Neuronal stem cell (in vitro differentiated cells): Measurements from ENCODE around the gene AKAP1.

Experiments
- DNase-seq: peaks from one replicate; pipeline ENCODE4 v3.0.0-alpha.2; 2013; ENCODE audit warnings: low spot score
- H2AFZ ChIP-seq: one replicate; pipeline ENCODE4 v1.6.1; 2013; ENCODE audit warnings: mild to moderate bottlenecking, low read length, inconsistent platforms
- H2AK5ac ChIP-seq: 2 replicates; pipeline ENCODE4 v1.6.1; 2013; ENCODE audit warnings: low read depth, mild to moderate bottlenecking, inconsistent platforms, low read length, moderate library complexity, mixed read lengths
- H2BK120ac ChIP-seq: 2 replicates; pipeline ENCODE4 v1.6.1; 2013; ENCODE audit warnings: low read depth, mild to moderate bottlenecking, inconsistent platforms, low read length, moderate library complexity, mixed read lengths
- H2BK12ac ChIP-seq: one replicate; pipeline ENCODE4 v1.6.1; 2013; ENCODE audit warnings: low read length, inconsistent platforms
- H2BK15ac ChIP-seq: 2 replicates; pipeline ENCODE4 v1.6.1; 2013; ENCODE audit warnings: mild to moderate bottlenecking, low read length, inconsistent platforms, mixed read lengths
- H2BK5ac ChIP-seq: one replicate; pipeline ENCODE4 v1.6.1; 2013; ENCODE audit warnings: inconsistent platforms, mild to moderate bottlenecking, low read length, moderate library complexity
- H3K14ac ChIP-seq: one replicate; pipeline ENCODE4 v1.6.1; 2013; ENCODE audit warnings: low read length, inconsistent platforms
- H3K18ac ChIP-seq: 2 replicates; pipeline ENCODE4 v1.6.1; 2013; ENCODE audit warnings: low read length, inconsistent platforms
- H3K23ac ChIP-seq: 2 replicates; pipeline ENCODE4 v1.6.1; 2013; ENCODE audit warnings: low read depth, mild to moderate bottlenecking, mixed read lengths, low read length, inconsistent platforms; ENCODE audit not compliant: poor library complexity
- H3K27ac ChIP-seq: replicated peaks from 3 replicates; pipeline ENCODE4 v1.5.1; 2013; ENCODE audit warnings: low read length, inconsistent platforms
- H3K27me3 ChIP-seq, 3 experiments: 2 replicates each; pipeline ENCODE4 v1.6.1; 2013; ENCODE audit warnings: low read length in 3 of 3, mild to moderate bottlenecking in 2 of 3, inconsistent platforms in 1 of 3, low read depth in 1 of 3, mixed read lengths in 1 of 3, moderate library complexity in 1 of 3; ENCODE audit not compliant: control insufficient read depth in 3 of 3, insufficient read depth in 3 of 3
- H3K36me3 ChIP-seq, 2 donors: replicated peaks in 1 of 2; 2 replicates each; pipeline ENCODE4 v1.6.1; 2013; ENCODE audit warnings: low read length in 2 of 2; ENCODE audit not compliant: control insufficient read depth in 2 of 2, insufficient read depth in 2 of 2
- H3K4ac ChIP-seq: 2 replicates; pipeline ENCODE4 v1.6.1; 2013; ENCODE audit warnings: inconsistent platforms, mild to moderate bottlenecking, low read length, moderate library complexity
- H3K4me1 ChIP-seq, 2 donors: 1 replicate in 1 of 2; 2 replicates in 1 of 2; pipeline ENCODE4 v1.6.1; 2013; ENCODE audit warnings: low read length in 2 of 2, low read depth in 1 of 2; ENCODE audit not compliant: control insufficient read depth in 2 of 2, insufficient read depth in 1 of 2
- H3K4me2 ChIP-seq: one replicate; pipeline ENCODE4 v1.6.1; 2013; ENCODE audit warnings: mild to moderate bottlenecking, low read length, inconsistent platforms; ENCODE audit not compliant: insufficient read depth, poor library complexity, severe bottlenecking
- H3K4me3 ChIP-seq, 2 donors: 2 replicates each; pipeline ENCODE4 v1.5.1; 2013; ENCODE audit warnings: low read length in 2 of 2, mild to moderate bottlenecking in 2 of 2, inconsistent platforms in 1 of 2, moderate library complexity in 1 of 2
- H3K79me1 ChIP-seq: one replicate; pipeline ENCODE4 v1.6.1; 2013; ENCODE audit warnings: low read depth, mild to moderate bottlenecking, inconsistent platforms, low read length, moderate library complexity
- H3K9ac ChIP-seq: one replicate; pipeline ENCODE4 v1.6.1; 2013; ENCODE audit warnings: mild to moderate bottlenecking, low read depth, low read length, inconsistent platforms; ENCODE audit not compliant: poor library complexity
- H3K9me3 ChIP-seq, 2 donors: replicated peaks in 1 of 2; 2 replicates each; pipeline versions ENCODE3 to v1.6.1; 2013; ENCODE audit warnings: low read length in 2 of 2, mild to moderate bottlenecking in 2 of 2, inconsistent platforms in 1 of 2, low read depth in 1 of 2, mixed read lengths in 1 of 2, moderate library complexity in 1 of 2; ENCODE audit not compliant: control insufficient read depth in 2 of 2, insufficient read depth in 1 of 2
- H4K8ac ChIP-seq: one replicate; pipeline ENCODE4 v1.6.1; 2013; ENCODE audit warnings: low read depth, mild to moderate bottlenecking, inconsistent platforms, low read length, moderate library complexity
- H4K91ac ChIP-seq: one replicate; pipeline ENCODE4 v1.6.1; 2013; ENCODE audit warnings: low read length, low read depth, mild to moderate bottlenecking, inconsistent platforms; ENCODE audit not compliant: poor library complexity
- WGBS, 2 donors: extraction: QIAGEN DNeasy Blood & Tissue Kit; methylation state at CpG; one replicate each; pipeline ENCODE4 v1.1.7; 2013; ENCODE audit warnings: missing lambda C conversion rate in 2 of 2, mixed read lengths in 1 of 2; ENCODE audit not compliant: insufficient read length in 2 of 2, insufficient replicate concordance in 1 of 2; ENCODE audit errors: extremely low coverage in 2 of 2; 5-methylcytosine and 5-hydroxymethylcytosine counted together

AKAP1 gene

GRCh38 chr17:57158325-57158724, 73.3 kb downstream of the AKAP1 start:
- DNase-seq, result no peak
- no peak overlapping the region for H3K9ac ChIP-seq
- no peak overlapping the region for H3K4me3 ChIP-seq
- H3K4ac ChIP-seq, result no peak overlapping the region
- H2BK120ac ChIP-seq, result no peak overlapping the region
- no peak overlapping the region for H2BK12ac ChIP-seq
- H4K8ac ChIP-seq, result no peak overlapping the region
- H3K36me3 ChIP-seq, result no peaks in the 10 kb centered on the region
- no peak overlapping the region for H3K23ac ChIP-seq
- H2AFZ ChIP-seq, result no peak overlapping the region
- no peak overlapping the region for H4K91ac ChIP-seq
- WGBS, 2 donors, result no CpG with 5 or more reads among the region's 4 CpGs
- H3K14ac ChIP-seq, result no peak overlapping the region
- H3K4me1 ChIP-seq, result no peaks in the 10 kb centered on the region
- no peaks in the 10 kb centered on the region for H3K79me1 ChIP-seq
- peaks cover 0 to 6% (median 0%) of the 10 kb centered on the region in 3 experiments for H3K27me3 ChIP-seq
- no peak overlapping the region for H2BK15ac ChIP-seq
- no peak overlapping the region for H3K18ac ChIP-seq
- H2AK5ac ChIP-seq, result no peak overlapping the region
- no peak overlapping the region for H3K27ac ChIP-seq
- no peak overlapping the region for H3K4me2 ChIP-seq
- H2BK5ac ChIP-seq, result no peak overlapping the region
- H3K9me3 ChIP-seq, result peaks cover 0 to 9% of the 10 kb centered on the region in 2 donors

DNA sequence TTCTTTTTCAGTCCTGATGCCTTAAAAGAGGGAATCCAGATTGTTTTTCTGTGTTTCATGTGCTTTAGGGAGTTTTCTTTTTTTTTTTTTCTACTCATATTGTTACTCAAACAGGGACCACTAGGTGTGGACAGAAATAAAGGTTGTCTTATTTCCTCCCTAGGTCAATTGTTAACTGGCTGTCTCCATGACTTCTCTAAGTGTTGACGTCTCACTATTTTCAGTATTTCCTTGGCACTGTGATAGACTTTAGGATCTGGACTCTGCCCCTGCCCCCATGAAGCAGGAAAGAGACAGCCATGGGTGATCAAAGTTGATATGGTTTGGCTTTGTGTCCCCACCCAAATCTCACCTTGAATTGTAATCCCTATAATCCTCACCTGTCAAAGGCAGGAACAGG, 73.7 kb downstream of the AKAP1 start:
- WGBS, 2 donors, result no CpG with 5 or more reads among the region's 1 CpG
- Histone ChIP-seq H3K27me3 (peaks cover 0 to 6% (median 0%) of the 10 kb centered on the region in 3 experiments), H3K9ac (no peak overlapping the region), H3K4me2 (no peak overlapping the region), H2AFZ (no peak overlapping the region), H3K4ac (no peak overlapping the region), H3K4me3 (no peak overlapping the region), H3K23ac (no peak overlapping the region), H2BK5ac (no peak overlapping the region), H3K79me1 (no peaks in the 10 kb centered on the region), H4K8ac (no peak overlapping the region), H3K14ac (no peak overlapping the region), H4K91ac (no peak overlapping the region), H2BK120ac (no peak overlapping the region), H3K36me3 (no peaks in the 10 kb centered on the region), H3K27ac (no peak overlapping the region), H2BK15ac (no peak overlapping the region), H3K18ac (no peak overlapping the region), H2BK12ac (no peak overlapping the region), H3K4me1 (no peaks in the 10 kb centered on the region), H3K9me3 (peaks cover 0 to 9% of the 10 kb centered on the region in 2 donors), H2AK5ac (no peak overlapping the region)
- no peak for DNase-seq

DNA sequence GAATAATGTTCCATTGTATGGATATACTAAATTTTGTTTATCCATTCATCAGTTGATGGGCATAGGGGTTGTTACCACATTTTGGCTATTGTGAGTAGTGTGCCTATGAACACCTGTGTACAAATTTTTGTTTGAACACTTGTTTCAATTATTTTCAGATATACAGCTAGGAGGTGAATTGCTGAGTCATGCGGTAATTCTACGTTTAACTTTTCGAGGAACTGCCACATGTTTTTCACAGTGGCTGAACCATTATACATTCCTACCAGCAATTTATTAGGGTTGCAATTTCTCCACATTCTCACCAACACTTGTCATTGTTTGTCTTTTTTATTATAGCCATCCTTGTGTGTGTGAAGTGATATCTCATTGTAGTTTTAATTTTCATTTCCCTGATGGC, 75.6 kb downstream of the AKAP1 start:
- H3K4me1 ChIP-seq, result no peaks in the 10 kb centered on the region
- no peak overlapping the region for H3K4me3 ChIP-seq
- no peak overlapping the region for H3K18ac ChIP-seq
- H2BK5ac ChIP-seq, result no peak overlapping the region
- H3K14ac ChIP-seq, result no peak overlapping the region
- H3K4ac ChIP-seq, result no peak overlapping the region
- H3K4me2 ChIP-seq, result no peak overlapping the region
- no peak overlapping the region for H3K27ac ChIP-seq
- H3K9me3 ChIP-seq, result peaks cover 0 to 5% of the 10 kb centered on the region in 2 donors
- no peak for DNase-seq
- no peaks in the 10 kb centered on the region for H3K36me3 ChIP-seq
- H3K9ac ChIP-seq, result no peak overlapping the region
- no peak overlapping the region for H2AK5ac ChIP-seq
- WGBS, 2 donors, result no CpG with 5 or more reads among the region's 3 CpGs
- H2AFZ ChIP-seq, result no peak overlapping the region
- H4K8ac ChIP-seq, result no peak overlapping the region
- no peak overlapping the region for H4K91ac ChIP-seq
- no peaks in the 10 kb centered on the region for H3K79me1 ChIP-seq
- H2BK12ac ChIP-seq, result no peak overlapping the region
- no peaks in the 10 kb centered on the region for H3K27me3 ChIP-seq
- no peak overlapping the region for H3K23ac ChIP-seq
- no peak overlapping the region for H2BK120ac ChIP-seq
- no peak overlapping the region for H2BK15ac ChIP-seq

- Histone ChIP-seq H4K91ac (no peak overlapping the region), H3K36me3 (no peaks in the 10 kb centered on the region), H3K23ac (no peak overlapping the region), H3K27me3 (no peaks in the 10 kb centered on the region), H3K4me2 (no peak overlapping the region), H3K79me1 (no peaks in the 10 kb centered on the region), H3K4me1 (peaks cover 0 to 3% of the 10 kb centered on the region in 2 donors), H3K9me3 (peaks cover 0 to 5% of the 10 kb centered on the region in 2 donors), H2BK15ac (no peak overlapping the region), H3K14ac (no peak overlapping the region), H2AK5ac (no peak overlapping the region), H3K4me3 (no peak overlapping the region), H3K18ac (no peak overlapping the region), H2BK120ac (no peak overlapping the region), H3K27ac (no peak overlapping the region), H2BK5ac (no peak overlapping the region), H2AFZ (no peak overlapping the region), H3K9ac (no peak overlapping the region), H4K8ac (no peak overlapping the region), H2BK12ac (no peak overlapping the region), H3K4ac (no peak overlapping the region)
- no peak for DNase-seq
- WGBS, 2 donors, result no CpG with 5 or more reads among the region's 4 CpGs
Measured at GRCh38 chr17:57164814-57165213, 79.8 kb downstream of the AKAP1 start.
